ENCODE data around the gene RPS27.

The RPS27 gene

GRCh38 chr1:153968000-153968363 is 22.6 kb upstream of the RPS27 start:
- no peaks in the 10 kb centered on the region for H3K27me3 ChIP-seq (ENCODE audit: insufficient read depth, poor library complexity, severe bottlenecking)
- H3K27ac ChIP-seq (replicated peaks) = peak overlapping the region; percentile 94
- H3K4me3 ChIP-seq (replicated peaks; ENCODE audit: insufficient read depth, low read length) = peak overlapping the region; percentile 62
- no peak for DNase-seq (ENCODE audit: low read depth in 1 of 2, low spot score in 1 of 2)
- TF ChIP-seq POLR2AphosphoS5 (IDR thresholded peaks at IDR 0.05; ENCODE audit: low read depth) (no peak), REST (IDR thresholded peaks at IDR 0.05; ENCODE audit: insufficient replicate concordance, low read depth) (no peak), CTCF (IDR thresholded peaks at IDR 0.05; ENCODE audit: insufficient read depth, low read length) (no peak), GABPA (IDR thresholded peaks at IDR 0.05; ENCODE audit: low read depth) (no peak)

GRCh38 chr1:153968408-153968807 is 22.2 kb upstream of the RPS27 start:
- peak overlapping the region; percentile 94 for H3K27ac ChIP-seq (replicated peaks)
- no peak for DNase-seq (ENCODE audit: low read depth in 1 of 2, low spot score in 1 of 2)
- TF ChIP-seq REST (IDR thresholded peaks at IDR 0.05; ENCODE audit: insufficient replicate concordance, low read depth) (no peak), CTCF (IDR thresholded peaks at IDR 0.05; ENCODE audit: insufficient read depth, low read length) (no peak), GABPA (IDR thresholded peaks at IDR 0.05; ENCODE audit: low read depth) (no peak), POLR2AphosphoS5 (IDR thresholded peaks at IDR 0.05; ENCODE audit: low read depth) (no peak), SPI1 (IDR thresholded peaks at IDR 0.05; ENCODE audit: borderline replicate concordance, low read depth) (no peak)
- peak overlapping the region; percentile 62 for H3K4me3 ChIP-seq (replicated peaks; ENCODE audit: insufficient read depth, low read length)
- H3K27me3 ChIP-seq (ENCODE audit: insufficient read depth, poor library complexity, severe bottlenecking) = no peaks in the 10 kb centered on the region

- DNase-seq (ENCODE audit: low read depth in 1 of 2, low spot score in 1 of 2) = no peak
- Histone ChIP-seq H3K4me3 (replicated peaks; ENCODE audit: insufficient read depth, low read length) (no peak overlapping the region), H3K27ac (replicated peaks) (no peak overlapping the region), H3K27me3 (ENCODE audit: insufficient read depth, poor library complexity, severe bottlenecking) (no peaks in the 10 kb centered on the region)
- TF ChIP-seq SPI1 (IDR thresholded peaks at IDR 0.05; ENCODE audit: borderline replicate concordance, low read depth) = no peak
- TF ChIP-seq CTCF (IDR thresholded peaks at IDR 0.05; ENCODE audit: insufficient read depth, low read length) = no peak
- no peak for TF ChIP-seq POLR2AphosphoS5 (IDR thresholded peaks at IDR 0.05; ENCODE audit: low read depth)
Measured at GRCh38 chr1:153968972-153969371, 21.6 kb upstream of the RPS27 start.

- no peaks in the 10 kb centered on the region for H3K27me3 ChIP-seq (ENCODE audit: insufficient read depth, poor library complexity, severe bottlenecking)
- no peak overlapping the region for H3K27ac ChIP-seq (replicated peaks)
- DNase-seq (ENCODE audit: low read depth in 1 of 2, low spot score in 1 of 2) = no peak
- no peak overlapping the region for H3K4me3 ChIP-seq (replicated peaks; ENCODE audit: insufficient read depth, low read length)
- TF ChIP-seq CTCF (IDR thresholded peaks at IDR 0.05; ENCODE audit: insufficient read depth, low read length) = no peak
- no peak for TF ChIP-seq POLR2AphosphoS5 (IDR thresholded peaks at IDR 0.05; ENCODE audit: low read depth)
Measured at GRCh38 chr1:153970346-153970745, 20.2 kb upstream of the RPS27 start.

All from HL-60 (cell line).